ENCODE measurements around the gene MCHR1. TPM values are rescaled to one million over a fixed set of nuclear protein-coding genes. Genes with fewer than 3 reads are reported as not detected.

The MCHR1 gene
- total RNA-seq, 6 donors from 2014 or later, result 1.00 TPM; not detected in 5

- DNase-seq (no peak), ATAC-seq (ENCODE audit: low FRiP score in 2 of 2) (peak in 1 of 2 donors; percentile 16)
- Histone ChIP-seq H3K9me3 (no peaks in the 10 kb centered on the region), H3K27ac (no peak overlapping the region), H3K4me3 (no peak overlapping the region), H3K4me1 (peaks cover 0 to 3% (median under 1%) of the 10 kb centered on the region in 4 donors), H3K36me3 (no peaks in the 10 kb centered on the region), H3K27me3 (no peaks in the 10 kb centered on the region)
- WGBS, 2 donors, result 82 to 92% methylated on average over 13 of the region's 13 CpGs
- TF ChIP-seq EP300 (IDR thresholded peaks at IDR 0.05), result no peak
- no peak for TF ChIP-seq POLR2A (IDR thresholded peaks at IDR 0.05)
- TF ChIP-seq CTCF (IDR thresholded peaks at IDR 0.05), result no peak
- TF ChIP-seq POLR2AphosphoS5 (IDR thresholded peaks at IDR 0.05), result no peak
Observed at GRCh38 chr22:40723396-40723933, 44.2 kb downstream of the MCHR1 start.

GRCh38 chr22:40726514-40726913, 47.2 kb downstream of the MCHR1 start:
- Histone ChIP-seq H3K4me1 (peaks cover 0 to 7% (median 4%) of the 10 kb centered on the region in 4 donors), H3K36me3 (no peaks in the 10 kb centered on the region), H3K9me3 (no peaks in the 10 kb centered on the region), H3K4me3 (no peak overlapping the region), H3K27ac (no peak overlapping the region), H3K27me3 (no peaks in the 10 kb centered on the region)
- no peak for DNase-seq
- TF ChIP-seq POLR2AphosphoS5 (IDR thresholded peaks at IDR 0.05) (no peak), POLR2A (IDR thresholded peaks at IDR 0.05) (no peak), EP300 (IDR thresholded peaks at IDR 0.05) (no peak), CTCF (IDR thresholded peaks at IDR 0.05) (no peak)
- 53 to 56% methylated on average over 4 of the region's 4 CpGs for WGBS, 2 donors
- peak in 1 of 2 donors; percentile 47 for ATAC-seq (ENCODE audit: low FRiP score in 2 of 2)

DNA sequence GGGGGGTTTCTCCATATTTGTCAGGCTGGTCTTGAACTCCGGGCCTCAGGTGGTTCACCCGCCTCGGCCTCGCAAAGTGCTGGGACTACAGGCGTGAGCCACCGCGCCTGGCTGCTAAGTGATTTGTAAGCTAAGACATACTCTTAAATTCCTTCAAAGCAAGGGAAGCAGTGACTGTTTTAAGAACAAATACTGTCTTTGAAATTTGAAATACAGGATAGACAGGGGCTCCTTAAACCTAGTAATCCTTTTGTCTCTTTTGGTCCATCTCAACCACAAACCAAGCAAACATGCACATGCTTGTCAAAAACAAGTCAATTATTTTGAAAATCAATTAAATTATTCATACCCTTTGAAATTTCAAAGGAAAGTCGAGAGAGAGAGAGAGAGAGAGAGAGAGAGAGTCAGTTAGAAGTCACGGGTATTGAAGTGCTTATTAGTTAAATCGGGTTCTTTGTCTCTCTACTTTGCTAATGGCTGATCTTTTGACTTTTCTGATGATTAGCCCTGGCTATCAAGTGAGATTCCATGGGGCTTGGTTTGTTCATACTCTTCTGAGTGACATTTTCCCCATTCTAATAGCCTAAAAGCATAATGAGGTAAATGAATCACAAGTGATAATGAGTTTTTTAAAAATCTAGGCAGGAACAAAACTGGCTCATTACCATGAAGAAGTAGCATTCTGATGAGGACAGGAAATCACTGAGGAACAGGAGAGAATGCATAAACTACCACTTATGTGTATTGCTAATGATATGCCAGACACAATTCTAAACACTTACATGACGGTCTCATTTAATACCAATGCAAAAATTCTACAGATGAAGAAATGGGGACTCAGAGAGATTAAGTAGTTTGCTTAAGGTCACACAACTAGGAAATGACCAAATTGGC, 48.0 kb downstream of the MCHR1 start:
- no peak for TF ChIP-seq POLR2AphosphoS5 (IDR thresholded peaks at IDR 0.05)
- TF ChIP-seq POLR2A (IDR thresholded peaks at IDR 0.05), result no peak
- no peak for TF ChIP-seq EP300 (IDR thresholded peaks at IDR 0.05)
- TF ChIP-seq CTCF (IDR thresholded peaks at IDR 0.05), result no peak
- no peak for ATAC-seq (ENCODE audit: low FRiP score in 2 of 2)
- Histone ChIP-seq H3K27me3 (no peaks in the 10 kb centered on the region), H3K4me1 (peaks cover 0 to 11% (median 3%) of the 10 kb centered on the region in 4 donors), H3K9me3 (no peaks in the 10 kb centered on the region), H3K27ac (no peak overlapping the region), H3K4me3 (no peak overlapping the region), H3K36me3 (no peaks in the 10 kb centered on the region)
- DNase-seq, result peak in 1 of 2 donors; percentile 57
- 86 to 90% methylated on average over 11 of the region's 11 CpGs for WGBS, 2 donors

DNA sequence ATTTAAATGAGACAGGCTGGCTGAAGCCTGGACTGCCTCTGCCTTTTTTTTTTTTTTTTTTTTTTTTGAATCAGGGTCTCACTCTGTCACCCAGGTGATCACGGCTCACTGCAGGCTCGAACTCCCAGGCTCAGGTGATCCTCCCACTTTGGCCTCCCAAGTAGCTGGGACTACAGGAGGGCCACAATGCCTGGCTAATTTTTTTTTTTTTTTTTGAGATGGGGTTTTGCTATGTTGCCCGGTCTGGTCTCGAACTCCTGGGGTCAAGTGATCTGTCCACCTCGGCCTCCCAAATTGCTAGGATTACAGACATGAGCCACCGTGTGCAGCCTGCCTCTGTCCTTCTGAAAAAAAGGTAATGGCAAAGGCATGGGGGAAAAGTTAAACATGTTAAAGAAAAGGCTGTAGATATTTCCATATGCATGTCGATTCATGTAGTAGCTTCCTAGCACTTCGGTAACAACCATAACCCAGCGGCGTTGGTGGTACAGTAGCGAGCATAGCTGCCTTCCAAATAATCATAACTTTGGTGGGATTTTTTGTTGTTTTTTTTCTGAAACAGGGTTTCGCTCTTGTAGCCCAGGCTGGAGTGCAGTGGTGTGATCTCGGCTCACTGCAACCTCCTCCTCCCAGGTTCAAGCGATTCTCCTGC, 48.8 kb downstream of the MCHR1 start:
- H3K27ac ChIP-seq, result no peak overlapping the region
- ATAC-seq (ENCODE audit: low FRiP score in 2 of 2) (no peak), DNase-seq (no peak)
- no peaks in the 10 kb centered on the region for H3K36me3 ChIP-seq
- H3K27me3 ChIP-seq, result no peaks in the 10 kb centered on the region
- no peaks in the 10 kb centered on the region for H3K9me3 ChIP-seq
- H3K4me3 ChIP-seq, result no peak overlapping the region
- 84 to 89% methylated on average over 14 of the region's 14 CpGs for WGBS, 2 donors
- TF ChIP-seq POLR2A (IDR thresholded peaks at IDR 0.05), result no peak
- no peak for TF ChIP-seq CTCF (IDR thresholded peaks at IDR 0.05)
- TF ChIP-seq EP300 (IDR thresholded peaks at IDR 0.05), result no peak
- TF ChIP-seq POLR2AphosphoS5 (IDR thresholded peaks at IDR 0.05), result no peak
- H3K4me1 ChIP-seq, result peaks cover 2 to 19% (median 5%) of the 10 kb centered on the region in 4 donors
